K562 (cell line): ENCODE results near the gene MAGT1. TPM values are rescaled to one million over a fixed set of nuclear protein-coding genes. Genes with fewer than 3 reads are reported as not detected.
A peak's percentile ranks its signal among the peaks of the same experiment; 100 is the strongest.

ENCODE experiments used
- AFF1 ChIP-seq, 2 experiments: fragments of 450-650 bp; IDR thresholded peaks; 2 replicates each; pipeline ENCODE4 v1.6.1; 2018; ENCODE audit warnings: mild to moderate bottlenecking in 2 of 2, low read depth in 1 of 2; ENCODE audit not compliant: partially characterized antibody in 2 of 2
- BCLAF1 ChIP-seq, 2 experiments: fragments of 450-650 bp in 1 of 2; IDR thresholded peaks; 2 replicates each; pipeline ENCODE4 v1.6.1; 2011 to 2017; ENCODE audit warnings: low read depth in 2 of 2, antibody characterized with exemption in 1 of 2, borderline replicate concordance in 1 of 2, low read length in 1 of 2, mild to moderate bottlenecking in 1 of 2, mixed read lengths in 1 of 2; ENCODE audit not compliant: control insufficient read depth in 1 of 2
- ESRRB ChIP-seq: fragments of 250-450 bp; sonication (Bioruptor Pico); IDR thresholded peaks from 2 replicates; pipeline ENCODE4 v1.5.0; 2020; ENCODE audit warnings: mild to moderate bottlenecking, moderate library complexity, borderline replicate concordance
- FOXA1 ChIP-seq: fragments of 450-650 bp; IDR thresholded peaks from 2 replicates; pipeline ENCODE4 v1.6.1; 2016; ENCODE audit warnings: mild to moderate bottlenecking, borderline replicate concordance
- HDAC1 ChIP-seq, 2 experiments: fragments of 450-650 bp; IDR thresholded peaks; 2 replicates each; pipeline ENCODE4 v1.6.1; 2016 to 2017; ENCODE audit warnings: inconsistent platforms in 1 of 2, mild to moderate bottlenecking in 1 of 2, moderate library complexity in 1 of 2
- MCM2 ChIP-seq: fragments of 450-650 bp; IDR thresholded peaks from 2 replicates; pipeline ENCODE4 v1.6.1; 2017; ENCODE audit warnings: low read depth, mild to moderate bottlenecking
- MCM7 ChIP-seq, 2 experiments: fragments of 450-650 bp; IDR thresholded peaks; 2 replicates each; pipeline ENCODE4 v1.6.1; 2016 to 2018
- MEIS2 ChIP-seq: fragments of 450-650 bp; IDR thresholded peaks from 2 replicates; pipeline ENCODE4 v1.6.1; 2014; ENCODE audit warnings: mild to moderate bottlenecking; ENCODE audit not compliant: partially characterized antibody
- PTRF ChIP-seq: fragments of 450-650 bp; IDR thresholded peaks from 2 replicates; pipeline ENCODE4 v1.6.1; 2016; ENCODE audit warnings: mild to moderate bottlenecking, missing genetic modification characterization, missing compliant biosample characterization
- RBM15 ChIP-seq: fragments of 200-400 bp; formaldehyde crosslinking; IDR thresholded peaks from 2 replicates; pipeline ENCODE4 v1.6.1; 2018; ENCODE audit warnings: mild to moderate bottlenecking, low read length, moderate library complexity; ENCODE audit not compliant: insufficient read depth
- SAFB ChIP-seq: fragments of 200-400 bp; formaldehyde crosslinking; IDR thresholded peaks from 2 replicates; pipeline ENCODE4 v1.6.1; 2017; ENCODE audit warnings: low read depth, low read length, borderline replicate concordance
- SIRT6 ChIP-seq: IDR thresholded peaks from one replicate; pipeline ENCODE4 v1.6.1; 2012; ENCODE audit warnings: low read depth, mild to moderate bottlenecking, control low read depth, inconsistent platforms, low read length, moderate library complexity
- SMARCA4 ChIP-seq: fragments of 450-650 bp; IDR thresholded peaks from 2 replicates; pipeline ENCODE4 v1.6.1; 2016
- TAL1 ChIP-seq: fragments of 450-650 bp; IDR thresholded peaks from 2 replicates; pipeline ENCODE4 v1.6.1; 2016; ENCODE audit warnings: mild to moderate bottlenecking
- ZBTB7A ChIP-seq: IDR thresholded peaks from 2 replicates; pipeline ENCODE4 v1.6.1; 2011; ENCODE audit warnings: low read depth, mild to moderate bottlenecking, low read length, moderate library complexity, borderline replicate concordance; ENCODE audit not compliant: control insufficient read depth
- ZNF174 ChIP-seq: fragments of 250-450 bp; sonication (Bioruptor Pico); IDR thresholded peaks from 2 replicates; pipeline ENCODE4 v1.4.0; 2020; ENCODE audit warnings: mild to moderate bottlenecking
- ZNF316 ChIP-seq: fragments of 450-650 bp; IDR thresholded peaks from 2 replicates; pipeline ENCODE4 v1.6.1; 2016
- ZNF609 ChIP-seq: sonication (generic); formaldehyde crosslinking; IDR thresholded peaks from 2 replicates; pipeline ENCODE4 v1.8.1; 2023; ENCODE audit warnings: missing genetic modification reagents, mild to moderate bottlenecking, borderline replicate concordance
- polyA plus RNA-seq, 8 experiments: library from polyadenylated mRNA; depleted of rRNA in 4 of 8; stranded (reverse) in 5 of 8; unstranded in 3 of 8; fragments of >200 nt; fragmentation: Nextera tagmentation in 2 of 8; fragmentation: Illumina TruSeq in 1 of 8; extraction: Ambion mirVana in 2 of 8; extraction: Trizol in 1 of 8; gene quantifications; 2 replicates each; pipeline versions ENCODE4 v1.2.1 to v1.2.3, GENCODE V29; 2011 to 2014; ENCODE audit warnings: inconsistent platforms in 1 of 8, missing spikeins in 1 of 8
- total RNA-seq, 7 experiments: library from RNA; depleted of rRNA in 6 of 7; stranded (reverse); fragments of >200 nt in 6 of 7; fragmentation: Illumina TruSeq in 2 of 7; extraction: Trizol in 2 of 7; gene quantifications; 2 replicates each; pipeline versions ENCODE4 v1.2.1 to v1.2.3, GENCODE V29; 2011 to 2021; ENCODE audit warnings: low replicate concordance in 1 of 7

The MAGT1 gene
- total and polyA plus RNA-seq, 9 of the 15 experiments (the other 6 are each of a cell fraction or from before 2014, with no cell fraction given), result 15.5 to 46.2 (median 28.8) TPM

GRCh38 chrX:77922787-77923186, 27.6 kb upstream of the MAGT1 start (continued):
- TF ChIP-seq BCLAF1 (IDR thresholded peaks at IDR 0.05; ENCODE audit: borderline replicate concordance in 1 of 2, control insufficient read depth in 1 of 2, low read depth in 2 of 2, low read length in 1 of 2) (no peak), ZBTB7A (no peak), RBM15 (no peak), FOXA1 (no peak), MCM7 (IDR thresholded peaks at IDR 0.05) (no peak), SAFB (no peak), MCM2 (no peak), ZNF609 (CRISPR knock-in tag) (no peak), ESRRB (CRISPR knock-in tag) (no peak), HDAC1 (IDR thresholded peaks at IDR 0.05) (no peak), AFF1 (IDR thresholded peaks at IDR 0.05; ENCODE audit: low read depth in 1 of 2, partially characterized antibody in 2 of 2) (no peak), TAL1 (peak; percentile 81), SIRT6 (no peak), ZNF316 (no peak), PTRF (tag) (no peak), SMARCA4 (peak; percentile 62), MEIS2 (peak; percentile 6), ZNF174 (CRISPR knock-in tag) (no peak)
